Endodermal cell (in vitro differentiated cells): ENCODE results near the gene ARHGAP10. TPM values are rescaled to one million over a fixed set of nuclear protein-coding genes. Genes with fewer than 3 reads are reported as not detected.

ENCODE experiments used
- DNase-seq: peaks from one replicate; pipeline ENCODE4 v3.0.0-alpha.2; 2017
- H3K27ac ChIP-seq: 2 replicates; pipeline ENCODE4 v1.5.1; 2013; ENCODE audit warnings: mild to moderate bottlenecking, low read depth, low read length, moderate library complexity
- H3K27me3 ChIP-seq: 2 replicates; pipeline ENCODE4 v1.6.1; 2013; ENCODE audit warnings: mild to moderate bottlenecking, low read length, moderate library complexity; ENCODE audit not compliant: insufficient read depth, control insufficient read depth, poor library complexity, severe bottlenecking
- H3K36me3 ChIP-seq: 2 replicates; pipeline ENCODE4 v1.7.0; 2013; ENCODE audit warnings: mild to moderate bottlenecking, low read length, moderate library complexity; ENCODE audit not compliant: control insufficient read depth, insufficient read depth
- H3K4me1 ChIP-seq: one replicate; pipeline ENCODE4 v1.7.0; 2013; ENCODE audit warnings: low read length; ENCODE audit not compliant: control insufficient read depth, insufficient read depth
- H3K4me3 ChIP-seq: 2 replicates; pipeline ENCODE4 v1.5.1; 2013; ENCODE audit warnings: mild to moderate bottlenecking, low read length, moderate library complexity
- H3K9ac ChIP-seq: 2 replicates; pipeline ENCODE4 v1.6.1; 2013; ENCODE audit warnings: mild to moderate bottlenecking, low read length, moderate library complexity; ENCODE audit not compliant: poor library complexity, severe bottlenecking; ENCODE audit errors: extremely low read depth
- H3K9me3 ChIP-seq: 2 replicates; pipeline ENCODE4 v1.6.1; 2013; ENCODE audit warnings: mild to moderate bottlenecking, low read length, moderate library complexity; ENCODE audit not compliant: control insufficient read depth
- H3K27ac Mint-ChIP-seq: 2 replicates; pipeline ENCODE4 v1.8.0; 2020; ENCODE audit warnings: mixed read lengths
- H3K27me3 Mint-ChIP-seq: 2 replicates; pipeline ENCODE4 v1.8.0; 2021; ENCODE audit warnings: mild to moderate bottlenecking, mixed read lengths; ENCODE audit not compliant: insufficient read depth
- H3K36me3 Mint-ChIP-seq: 2 replicates; pipeline ENCODE4 v1.8.0; 2020; ENCODE audit warnings: low read depth, mixed read lengths
- H3K4me1 Mint-ChIP-seq: 2 replicates; pipeline ENCODE4 v1.8.0; 2020; ENCODE audit warnings: mixed read lengths
- H3K4me3 Mint-ChIP-seq: 2 replicates; pipeline ENCODE4 v1.8.0; 2020; ENCODE audit warnings: mild to moderate bottlenecking, moderate library complexity, mixed read lengths
- H3K9me3 Mint-ChIP-seq: 2 replicates; pipeline ENCODE4 v1.8.0; 2020; ENCODE audit warnings: mild to moderate bottlenecking, mixed read lengths
- WGBS, 2 experiments: methylation state at CpG; one replicate each; pipeline versions ENCODE4 v1.1.5 to v1.1.7; 2013; ENCODE audit warnings: missing lambda C conversion rate in 2 of 2, mixed read lengths in 1 of 2; ENCODE audit not compliant: insufficient coverage in 1 of 2, insufficient read length in 1 of 2; 5-methylcytosine and 5-hydroxymethylcytosine counted together
- total RNA-seq, 2 donors: library from RNA; stranded (reverse); fragmentation: NEBNext Ultra II Directional in 1 of 2; extraction: Animal tissue kit (Norgen Biotek cat#: 25700) in 1 of 2; gene quantifications; 2 replicates in 1 of 2; 3 replicates in 1 of 2; pipeline ENCODE4 v1.2.1, GENCODE V29; 2021
- TF ChIP-seq, protein P1 (sequence below): fragments of 200-600 bp; sonication (generic); conservative IDR thresholded peaks from 2 replicates; pipeline ENCODE4 v1.5.0; 2021; ENCODE audit warnings: antibody characterized with exemption, mild to moderate bottlenecking

Gene ARHGAP10
- total RNA-seq, 2 donors from 2014 or later = 9.1 to 11.8 TPM

DNA sequence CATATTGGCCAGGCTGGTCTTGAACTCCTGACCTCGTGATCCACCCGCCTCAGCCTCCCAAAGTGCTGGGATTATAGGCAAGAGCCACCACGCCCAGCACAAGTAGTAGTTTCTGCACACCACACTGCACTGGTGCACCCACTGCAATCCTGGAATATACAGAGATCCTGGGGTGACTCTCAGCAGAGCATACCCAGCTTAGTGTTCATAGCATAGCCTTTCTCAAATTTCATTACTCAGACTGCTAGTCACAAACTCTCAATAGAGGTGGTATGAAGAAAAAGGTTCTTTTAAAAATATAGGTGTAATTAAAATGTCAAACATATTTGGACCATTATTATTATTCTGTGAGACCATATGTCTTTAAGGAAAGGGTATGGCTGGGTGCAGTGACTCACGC lies 6.2 kb upstream of the ARHGAP10 start:
- Mint-ChIP-seq H3K27me3 (peaks cover 13% of the 10 kb centered on the region), H3K27ac (no peak overlapping the region), H3K36me3 (no peaks in the 10 kb centered on the region), H3K4me1 (peaks cover 22% of the 10 kb centered on the region), H3K4me3 (no peak overlapping the region), H3K9me3 (no peaks in the 10 kb centered on the region)
- DNase-seq = no peak
- no peaks in the 10 kb centered on the region for H3K9me3 ChIP-seq
- H3K36me3 ChIP-seq = no peaks in the 10 kb centered on the region
- H3K9ac ChIP-seq = no peak overlapping the region
- H3K4me3 ChIP-seq = no peak overlapping the region
- WGBS, 2 experiments = 80 to 91% methylated on average over 4 of the region's 4 CpGs
- H3K27ac ChIP-seq = no peak overlapping the region
- peaks cover 27% of the 10 kb centered on the region for H3K27me3 ChIP-seq
- H3K4me1 ChIP-seq = peaks cover 3% of the 10 kb centered on the region
- TF ChIP-seq, protein P1, sequence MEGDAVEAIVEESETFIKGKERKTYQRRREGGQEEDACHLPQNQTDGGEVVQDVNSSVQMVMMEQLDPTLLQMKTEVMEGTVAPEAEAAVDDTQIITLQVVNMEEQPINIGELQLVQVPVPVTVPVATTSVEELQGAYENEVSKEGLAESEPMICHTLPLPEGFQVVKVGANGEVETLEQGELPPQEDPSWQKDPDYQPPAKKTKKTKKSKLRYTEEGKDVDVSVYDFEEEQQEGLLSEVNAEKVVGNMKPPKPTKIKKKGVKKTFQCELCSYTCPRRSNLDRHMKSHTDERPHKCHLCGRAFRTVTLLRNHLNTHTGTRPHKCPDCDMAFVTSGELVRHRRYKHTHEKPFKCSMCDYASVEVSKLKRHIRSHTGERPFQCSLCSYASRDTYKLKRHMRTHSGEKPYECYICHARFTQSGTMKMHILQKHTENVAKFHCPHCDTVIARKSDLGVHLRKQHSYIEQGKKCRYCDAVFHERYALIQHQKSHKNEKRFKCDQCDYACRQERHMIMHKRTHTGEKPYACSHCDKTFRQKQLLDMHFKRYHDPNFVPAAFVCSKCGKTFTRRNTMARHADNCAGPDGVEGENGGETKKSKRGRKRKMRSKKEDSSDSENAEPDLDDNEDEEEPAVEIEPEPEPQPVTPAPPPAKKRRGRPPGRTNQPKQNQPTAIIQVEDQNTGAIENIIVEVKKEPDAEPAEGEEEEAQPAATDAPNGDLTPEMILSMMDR = no peak

DNA sequence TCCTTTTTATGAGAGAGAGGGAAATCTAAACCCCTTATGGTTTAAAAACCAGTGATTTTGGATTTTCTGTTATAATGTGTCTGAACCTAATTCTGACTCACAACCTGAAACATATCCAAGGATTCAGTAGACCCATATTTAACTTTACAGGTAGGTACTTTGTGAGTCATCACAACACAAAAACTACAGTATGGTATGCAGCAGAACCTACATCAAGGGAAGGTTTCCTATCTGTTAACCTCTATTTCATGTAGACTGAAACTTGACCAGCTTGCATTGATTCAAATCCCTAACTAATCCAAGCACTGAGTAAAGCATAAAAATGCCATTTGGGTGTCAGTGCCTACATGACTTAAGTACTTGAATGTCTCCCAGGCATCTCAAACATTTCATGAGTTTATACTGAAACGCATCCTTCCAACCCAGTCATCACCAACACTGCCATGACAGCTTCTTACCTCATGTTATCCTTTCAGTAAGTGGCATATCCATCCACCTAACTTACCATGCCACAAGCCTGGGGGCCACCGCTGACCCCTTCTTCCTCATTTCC lies 4.3 kb upstream of the ARHGAP10 start:
- H3K27me3 Mint-ChIP-seq = peaks cover 14% of the 10 kb centered on the region
- no peaks in the 10 kb centered on the region for H3K36me3 ChIP-seq
- H3K36me3 Mint-ChIP-seq = no peaks in the 10 kb centered on the region
- TF ChIP-seq, protein P1 = no peak
- no peaks in the 10 kb centered on the region for H3K9me3 Mint-ChIP-seq
- H3K4me1 ChIP-seq = peaks cover 3% of the 10 kb centered on the region
- H3K27me3 ChIP-seq = peaks cover 27% of the 10 kb centered on the region
- H3K4me3 ChIP-seq = no peak overlapping the region
- H3K9me3 ChIP-seq = no peaks in the 10 kb centered on the region
- no peak overlapping the region for H3K4me3 Mint-ChIP-seq
- no peak overlapping the region for H3K27ac ChIP-seq
- H3K9ac ChIP-seq = no peak overlapping the region
- H3K27ac Mint-ChIP-seq = no peak overlapping the region
- DNase-seq = no peak
- WGBS, 2 experiments = 92 to 100% methylated on average over 2 of the region's 2 CpGs
- H3K4me1 Mint-ChIP-seq = peaks cover 22% of the 10 kb centered on the region

DNA sequence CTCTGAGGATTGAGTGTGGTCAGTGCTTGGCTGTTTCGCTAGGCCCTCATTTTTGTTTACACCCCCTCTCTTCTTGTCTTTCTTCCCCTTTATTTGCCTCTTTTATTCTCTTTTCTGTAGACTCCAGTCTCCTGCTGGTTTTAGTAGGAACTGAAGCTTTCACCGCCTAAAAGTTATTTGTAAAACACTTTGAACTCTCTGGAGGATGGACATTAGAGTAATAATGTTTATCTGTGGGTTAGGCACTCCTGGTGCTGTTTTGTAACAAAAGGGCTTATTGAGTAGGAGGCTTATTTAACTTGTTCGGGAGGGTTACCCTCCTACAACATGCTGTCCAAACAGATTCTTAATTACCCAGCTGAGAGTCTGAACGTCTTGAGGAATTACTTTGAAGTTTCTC lies 1.6 kb upstream of the ARHGAP10 start:
- no peak for DNase-seq
- Histone ChIP-seq H3K9me3 (no peaks in the 10 kb centered on the region), H3K27me3 (peaks cover 38% of the 10 kb centered on the region), H3K9ac (no peak overlapping the region), H3K36me3 (no peaks in the 10 kb centered on the region), H3K27ac (no peak overlapping the region), H3K4me1 (peaks cover 3% of the 10 kb centered on the region), H3K4me3 (no peak overlapping the region)
- Mint-ChIP-seq H3K4me1 (peaks cover 24% of the 10 kb centered on the region), H3K9me3 (no peaks in the 10 kb centered on the region), H3K4me3 (peak overlapping the region; percentile 82), H3K27ac (no peak overlapping the region), H3K36me3 (no peaks in the 10 kb centered on the region), H3K27me3 (peaks cover 31% of the 10 kb centered on the region)
- TF ChIP-seq, protein P1 = peak; percentile 57
- WGBS, 2 experiments = 36 to 42% methylated on average over 2 to 4 of the region's 4 CpGs
